Measurements from ENCODE around the gene WDPCP.

DNA sequence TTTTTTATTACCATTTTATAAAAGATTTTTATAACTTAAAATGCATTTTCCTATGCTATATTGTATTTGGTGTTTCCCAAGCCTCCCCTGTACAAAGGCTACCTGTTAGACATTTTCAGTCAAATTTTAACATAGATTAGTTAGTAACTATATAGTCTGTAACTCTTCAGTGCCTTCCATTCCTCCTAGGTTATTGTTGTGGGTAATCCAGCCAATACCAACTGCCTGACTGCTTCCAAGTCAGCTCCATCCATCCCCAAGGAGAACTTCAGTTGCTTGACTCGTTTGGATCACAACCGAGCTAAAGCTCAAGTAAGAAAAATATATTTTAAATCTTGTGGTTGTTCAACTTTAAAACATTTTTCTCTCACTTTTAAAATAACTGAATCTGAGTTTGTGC lies 10.7 kb upstream of the WDPCP start:
- TF ChIP-seq, protein P1, sequence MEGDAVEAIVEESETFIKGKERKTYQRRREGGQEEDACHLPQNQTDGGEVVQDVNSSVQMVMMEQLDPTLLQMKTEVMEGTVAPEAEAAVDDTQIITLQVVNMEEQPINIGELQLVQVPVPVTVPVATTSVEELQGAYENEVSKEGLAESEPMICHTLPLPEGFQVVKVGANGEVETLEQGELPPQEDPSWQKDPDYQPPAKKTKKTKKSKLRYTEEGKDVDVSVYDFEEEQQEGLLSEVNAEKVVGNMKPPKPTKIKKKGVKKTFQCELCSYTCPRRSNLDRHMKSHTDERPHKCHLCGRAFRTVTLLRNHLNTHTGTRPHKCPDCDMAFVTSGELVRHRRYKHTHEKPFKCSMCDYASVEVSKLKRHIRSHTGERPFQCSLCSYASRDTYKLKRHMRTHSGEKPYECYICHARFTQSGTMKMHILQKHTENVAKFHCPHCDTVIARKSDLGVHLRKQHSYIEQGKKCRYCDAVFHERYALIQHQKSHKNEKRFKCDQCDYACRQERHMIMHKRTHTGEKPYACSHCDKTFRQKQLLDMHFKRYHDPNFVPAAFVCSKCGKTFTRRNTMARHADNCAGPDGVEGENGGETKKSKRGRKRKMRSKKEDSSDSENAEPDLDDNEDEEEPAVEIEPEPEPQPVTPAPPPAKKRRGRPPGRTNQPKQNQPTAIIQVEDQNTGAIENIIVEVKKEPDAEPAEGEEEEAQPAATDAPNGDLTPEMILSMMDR (IDR thresholded peaks at IDR 0.05) = no peak
- TF ChIP-seq POLR2AphosphoS5 (IDR thresholded peaks at IDR 0.05; ENCODE audit: low read depth, low read length) = no peak
